BLaER1 treated with 17β-estradiol and CSF1 and Interleukin-3, amounts not matched to agents 10 nM and 100 nM (cell line): ENCODE data around the gene ZNF559.
A peak's percentile ranks its signal among the peaks of the same experiment; 100 is the strongest.

Source experiments
- H3K27ac ChIP-seq, 11 experiments: shearing (Covaris generic); formaldehyde crosslinking; 2 replicates each; pipeline ENCODE4 v1.8.1; 2022
- H3K27me3 ChIP-seq, 11 experiments: shearing (Covaris generic); formaldehyde crosslinking; 2 replicates each; pipeline ENCODE4 v1.8.1; 2022
- H3K36me3 ChIP-seq, 11 experiments: shearing (Covaris generic); formaldehyde crosslinking; 2 replicates each; pipeline ENCODE4 v1.8.1; 2022
- H3K4me1 ChIP-seq, 10 experiments: shearing (Covaris generic); formaldehyde crosslinking; 2 replicates each; pipeline ENCODE4 v1.8.1; 2022
- H3K4me2 ChIP-seq, 11 experiments: shearing (Covaris generic); formaldehyde crosslinking; 2 replicates each; pipeline ENCODE4 v1.8.1; 2022
- H3K4me3 ChIP-seq, 10 experiments: shearing (Covaris generic); formaldehyde crosslinking; 2 replicates each; pipeline ENCODE4 v1.8.1; 2022
- H3K9ac ChIP-seq, 11 experiments: shearing (Covaris generic); formaldehyde crosslinking; 2 replicates each; pipeline ENCODE4 v1.8.1; 2022
- H3K9me3 ChIP-seq, 11 experiments: shearing (Covaris generic); formaldehyde crosslinking; replicated peaks in 1 of 11; 2 replicates each; pipeline ENCODE4 v1.8.1; 2022
- H4K20me1 ChIP-seq, 11 experiments: shearing (Covaris generic); formaldehyde crosslinking; 2 replicates each; pipeline ENCODE4 v1.8.1; 2022
- Cebpa-rat ChIP-seq, 11 experiments: shearing (Covaris generic); IDR thresholded peaks; 2 replicates each; pipeline ENCODE4 v1.8.1; 2022

ZNF559 gene

GRCh38 chr19:9345005-9345404, 21.0 kb downstream of the ZNF559 start:
- no peaks in the 10 kb centered on the region for H4K20me1 ChIP-seq
- peaks cover 89 to 100% (median 96%) of the 10 kb centered on the region in 11 experiments for H3K36me3 ChIP-seq
- no peak overlapping the region for H3K4me2 ChIP-seq
- H3K4me1 ChIP-seq, result no peaks in the 10 kb centered on the region
- no peak overlapping the region for H3K9ac ChIP-seq
- peaks cover 99 to 100% (median 100%) of the 10 kb centered on the region in 11 experiments for H3K9me3 ChIP-seq
- no peaks in the 10 kb centered on the region for H3K27me3 ChIP-seq
- no peak for TF ChIP-seq Cebpa-rat (IDR thresholded peaks at IDR 0.05)
- H3K27ac ChIP-seq, result no peak overlapping the region
- H3K4me3 ChIP-seq, result peak overlapping the region in 2 of 10 experiments; percentile 20 to 33; a peak in 2 of 20 replicates

- Histone ChIP-seq H3K9ac (no peak overlapping the region), H3K4me3 (0 out of 20 replicates have a peak overlapping the region, but pooled peaks of 1 of the 10 experiments have one; percentile 24), H3K27me3 (no peaks in the 10 kb centered on the region), H3K9me3 (peaks cover 98 to 100% (median 100%) of the 10 kb centered on the region in 11 experiments), H3K4me1 (no peaks in the 10 kb centered on the region), H3K27ac (no peak overlapping the region), H4K20me1 (no peaks in the 10 kb centered on the region), H3K36me3 (peaks cover 86 to 100% (median 94%) of the 10 kb centered on the region in 11 experiments), H3K4me2 (no peak overlapping the region)
- TF ChIP-seq Cebpa-rat (IDR thresholded peaks at IDR 0.05), result no peak
These were observed 24.3 kb downstream of the ZNF559 start for GRCh38 chr19:9348253-9348652.

- H3K27me3 ChIP-seq, result no peaks in the 10 kb centered on the region
- no peak overlapping the region for H3K4me2 ChIP-seq
- peaks cover 86 to 100% (median 94%) of the 10 kb centered on the region in 11 experiments for H3K36me3 ChIP-seq
- no peak overlapping the region for H3K27ac ChIP-seq
- 0 out of 20 replicates have a peak overlapping the region, but pooled peaks of 2 of the 10 experiments have one; percentile 8 to 24 for H3K4me3 ChIP-seq
- no peak for TF ChIP-seq Cebpa-rat (IDR thresholded peaks at IDR 0.05)
- peaks cover 98 to 100% (median 100%) of the 10 kb centered on the region in 11 experiments for H3K9me3 ChIP-seq
- no peak overlapping the region for H3K9ac ChIP-seq
- no peaks in the 10 kb centered on the region for H4K20me1 ChIP-seq
- H3K4me1 ChIP-seq, result no peaks in the 10 kb centered on the region
These were observed 24.7 kb downstream of the ZNF559 start for GRCh38 chr19:9348671-9349070.

- Histone ChIP-seq H3K27me3 (no peaks in the 10 kb centered on the region), H3K9me3 (peaks cover 98 to 100% (median 100%) of the 10 kb centered on the region in 11 experiments), H3K9ac (no peak overlapping the region), H3K4me1 (no peaks in the 10 kb centered on the region), H3K4me2 (no peak overlapping the region), H4K20me1 (no peaks in the 10 kb centered on the region), H3K4me3 (no peak overlapping the region), H3K27ac (no peak overlapping the region), H3K36me3 (peaks cover 76 to 97% (median 89%) of the 10 kb centered on the region in 11 experiments)
- TF ChIP-seq Cebpa-rat (IDR thresholded peaks at IDR 0.05), result no peak
These were observed 28.5 kb downstream of the ZNF559 start for GRCh38 chr19:9352505-9352904.

- peaks cover 98 to 100% (median 100%) of the 10 kb centered on the region in 11 experiments for H3K9me3 ChIP-seq
- H4K20me1 ChIP-seq, result no peaks in the 10 kb centered on the region
- no peaks in the 10 kb centered on the region for H3K4me1 ChIP-seq
- no peak overlapping the region for H3K9ac ChIP-seq
- no peak for TF ChIP-seq Cebpa-rat (IDR thresholded peaks at IDR 0.05)
- H3K4me3 ChIP-seq, result no peak overlapping the region
- no peaks in the 10 kb centered on the region for H3K27me3 ChIP-seq
- H3K4me2 ChIP-seq, result no peak overlapping the region
- H3K27ac ChIP-seq, result no peak overlapping the region
- H3K36me3 ChIP-seq, result peaks cover 77 to 97% (median 91%) of the 10 kb centered on the region in 11 experiments
These were observed 29.0 kb downstream of the ZNF559 start for GRCh38 chr19:9353011-9353410.

- Histone ChIP-seq H3K4me1 (no peaks in the 10 kb centered on the region), H3K9ac (no peak overlapping the region), H3K27me3 (no peaks in the 10 kb centered on the region), H3K36me3 (peaks cover 77 to 97% (median 91%) of the 10 kb centered on the region in 11 experiments), H3K4me3 (no peak overlapping the region), H3K9me3 (peaks cover 98 to 100% (median 100%) of the 10 kb centered on the region in 11 experiments), H3K27ac (no peak overlapping the region), H4K20me1 (no peaks in the 10 kb centered on the region), H3K4me2 (no peak overlapping the region)
- no peak for TF ChIP-seq Cebpa-rat (IDR thresholded peaks at IDR 0.05)
These were observed 30.7 kb downstream of the ZNF559 start for GRCh38 chr19:9354651-9355050.

GRCh38 chr19:9362905-9363304, 38.9 kb downstream of the ZNF559 start, which contains the start of gene ZNF177:
Gene ZNF177, plus strand, starts transcription at chr19:9363013. Its CDS starts 15,299 bp downstream, at chr19:9378312.
- Histone ChIP-seq H3K4me3 (no peak within 1 kb of the TSS), H3K4me2 (no peak within 1 kb of the TSS), H3K4me1 (no peaks in the 10 kb centered on the region), H3K9ac (no peak within 1 kb of the TSS), H4K20me1 (no peaks in the 10 kb centered on the region), H3K9me3 (peaks cover 92 to 100% (median 98%) of the 10 kb centered on the region in 11 experiments), H3K27me3 (no peaks in the 10 kb centered on the region), H3K27ac (no peak within 1 kb of the TSS), H3K36me3 (peaks cover 62 to 94% (median 82%) of the 10 kb centered on the region in 11 experiments)
- TF ChIP-seq Cebpa-rat (IDR thresholded peaks at IDR 0.05), result no peak

- Histone ChIP-seq H3K4me3 (no peak overlapping the region), H3K4me2 (no peak overlapping the region), H3K36me3 (peaks cover 61 to 97% (median 85%) of the 10 kb centered on the region in 11 experiments), H3K27me3 (no peaks in the 10 kb centered on the region), H4K20me1 (no peaks in the 10 kb centered on the region), H3K27ac (no peak overlapping the region), H3K9ac (no peak overlapping the region), H3K9me3 (peaks cover 78 to 100% (median 93%) of the 10 kb centered on the region in 11 experiments), H3K4me1 (no peaks in the 10 kb centered on the region)
- no peak for TF ChIP-seq Cebpa-rat (IDR thresholded peaks at IDR 0.05)
These were observed 47.0 kb downstream of the ZNF559 start for GRCh38 chr19:9370738-9371619.

- Histone ChIP-seq H3K9me3 (peaks cover 98 to 100% (median 100%) of the 10 kb centered on the region in 11 experiments), H3K9ac (no peak overlapping the region), H3K36me3 (peaks cover 94 to 100% (median 96%) of the 10 kb centered on the region in 11 experiments), H3K27me3 (no peaks in the 10 kb centered on the region; a peak in 1 of 22 replicates), H3K4me1 (no peaks in the 10 kb centered on the region), H4K20me1 (no peaks in the 10 kb centered on the region), H3K4me2 (no peak overlapping the region), H3K4me3 (peak overlapping the region in 9 of 10 experiments; percentile 10 to 49 (median 35); a peak in 15 of 20 replicates), H3K27ac (no peak overlapping the region)
- TF ChIP-seq Cebpa-rat (IDR thresholded peaks at IDR 0.05), result no peak
These were observed 57.4 kb downstream of the ZNF559 start for GRCh38 chr19:9381361-9381785.
